GM19395 (cell line): ENCODE results near the gene EDARADD.
"Not testable (repeated sequence)": the region's sequence is repeated elsewhere in the genome, so short reads cannot be mapped to it uniquely, and the experiment has no call there.

Experiments
- ATAC-seq: cut with Tn5 transposase; IDR thresholded peaks from one replicate; pipeline ENCODE4 v1.9.1; 2021; ENCODE audit warnings: mild to moderate bottlenecking, moderate library complexity; ENCODE audit not compliant: unreplicated experiment

Gene EDARADD

GRCh38 chr1:236393681-236394481, at the start of gene EDARADD:
TSS of gene EDARADD (plus strand) at chr1:236394286. CDS start at chr1:236394445, 159 bp downstream.
- ATAC-seq: no peak

- no peak for ATAC-seq
These were observed 48.4 kb upstream of the EDARADD start for GRCh38 chr1:236345728-236346127.

DNA sequence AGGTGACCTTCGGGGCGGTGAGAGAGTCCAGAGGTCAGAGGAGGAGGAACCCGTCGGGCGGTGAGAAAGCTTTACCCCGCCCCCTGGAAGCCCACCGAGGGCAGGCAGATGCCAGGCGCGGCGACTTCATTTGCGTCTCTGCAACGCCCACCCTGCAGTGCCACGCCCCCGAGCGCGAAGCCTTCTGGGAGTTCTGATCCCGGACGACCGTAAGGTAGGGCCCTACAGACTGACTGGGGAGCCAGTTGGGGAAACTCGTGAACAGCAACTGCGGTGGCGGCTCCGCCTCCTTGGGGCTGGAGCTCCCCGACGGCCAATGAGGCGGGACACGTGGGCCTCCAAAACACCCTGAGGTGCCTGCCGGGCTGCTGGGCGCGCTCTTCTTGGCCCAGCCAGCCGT, 46.0 kb upstream of the EDARADD start:
- ATAC-seq: no peak

- no peak for ATAC-seq
These were observed 43.8 kb upstream of the EDARADD start for GRCh38 chr1:236350308-236350707.

- no peak for ATAC-seq
These were observed 42.1 kb upstream of the EDARADD start for GRCh38 chr1:236351875-236352573.

DNA sequence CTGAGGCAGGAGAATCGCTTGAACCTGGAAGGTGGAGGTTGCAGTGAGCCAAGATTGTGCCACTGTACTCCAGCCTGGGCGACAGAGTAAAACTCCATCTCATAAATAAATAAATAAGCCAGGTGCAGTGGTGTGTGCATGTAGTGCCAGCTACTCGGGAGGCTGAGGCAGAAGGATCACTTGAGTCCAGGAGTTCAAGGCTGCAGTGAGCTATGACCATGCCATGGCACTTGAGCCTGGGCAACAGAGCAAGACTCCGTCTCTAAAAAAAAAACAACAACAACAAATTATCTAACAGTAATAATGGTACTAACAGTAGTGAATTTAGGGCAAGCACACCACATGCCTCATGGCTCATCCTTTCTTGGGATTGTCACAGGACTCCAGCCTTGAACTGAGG, 41.3 kb upstream of the EDARADD start:
- ATAC-seq: not testable (repeated sequence)

- no peak for ATAC-seq
These were observed 40.3 kb upstream of the EDARADD start for GRCh38 chr1:236353813-236354212.

DNA sequence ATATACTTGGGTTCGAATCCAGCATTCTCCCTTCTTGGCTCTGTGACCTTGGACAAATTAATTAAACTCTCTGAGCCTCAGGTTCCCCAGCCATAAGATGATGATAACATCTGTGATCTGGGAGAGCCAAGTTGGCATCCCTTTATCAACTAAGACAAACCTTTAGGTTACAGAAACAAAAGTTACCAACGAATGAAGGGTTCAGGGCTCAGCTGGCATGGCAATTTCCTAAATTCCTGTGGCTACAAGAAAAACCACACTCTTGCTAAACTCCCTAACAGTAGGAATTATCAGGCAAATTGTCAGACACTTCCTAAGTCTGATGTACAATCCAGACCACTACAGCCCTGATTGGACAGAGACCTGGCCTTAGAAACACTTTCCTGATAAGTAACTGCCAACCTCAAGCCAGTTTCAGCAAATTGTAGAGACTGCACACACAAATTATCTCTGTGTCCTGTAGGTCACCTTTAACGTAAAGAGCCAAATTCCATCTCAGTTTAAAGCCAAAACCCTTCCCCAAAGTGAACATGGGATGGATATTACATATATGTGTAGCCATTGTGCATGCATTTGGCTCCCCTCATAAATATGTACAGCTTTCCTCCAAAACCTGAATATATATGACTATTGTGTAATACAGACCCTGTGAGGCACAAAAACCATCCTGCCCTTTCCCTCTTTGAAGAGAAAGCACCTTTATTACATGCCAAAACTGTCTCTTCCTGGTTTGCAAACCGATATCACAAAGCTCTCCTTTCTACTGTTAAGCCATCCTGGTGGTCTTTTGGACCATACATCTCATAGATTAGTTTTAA, 39.5 kb upstream of the EDARADD start:
- no peak for ATAC-seq

- ATAC-seq: no peak
These were observed 37.9 kb upstream of the EDARADD start for GRCh38 chr1:236356141-236356540.

DNA sequence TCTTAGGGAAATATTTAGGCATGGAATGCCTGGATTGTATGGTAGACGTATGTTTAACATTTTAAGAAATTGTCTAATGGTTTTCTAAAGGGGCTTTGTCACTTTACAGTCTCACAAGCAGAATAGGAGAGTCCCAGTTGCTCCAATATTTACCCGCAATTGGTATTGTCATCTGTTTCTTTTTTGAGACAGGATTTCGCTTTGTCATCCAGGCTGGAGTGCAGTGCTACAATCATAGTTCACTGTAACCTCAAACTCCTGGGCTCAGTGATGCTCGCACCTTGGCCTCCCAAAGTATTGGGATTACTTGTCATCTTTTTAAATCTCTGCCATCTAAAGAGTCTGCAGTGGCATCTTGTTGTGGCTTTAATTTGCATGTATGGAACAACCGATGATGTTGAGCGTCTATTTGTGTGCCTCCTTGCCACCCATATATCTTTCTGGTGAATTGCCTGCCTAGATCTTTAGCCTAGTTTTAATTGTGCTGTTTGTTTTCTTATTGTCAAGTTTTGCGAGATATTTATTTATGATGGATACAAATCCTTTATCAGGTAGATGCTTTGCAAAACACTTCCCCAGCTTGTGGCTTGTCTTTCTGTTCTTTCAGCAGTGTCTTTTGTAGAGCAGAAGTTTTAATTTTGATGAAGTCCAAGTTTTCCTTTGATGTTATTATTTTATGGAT, 32.0 kb upstream of the EDARADD start:
- ATAC-seq: no peak

- no peak for ATAC-seq
These were observed 30.8 kb upstream of the EDARADD start for GRCh38 chr1:236363237-236363636.

DNA sequence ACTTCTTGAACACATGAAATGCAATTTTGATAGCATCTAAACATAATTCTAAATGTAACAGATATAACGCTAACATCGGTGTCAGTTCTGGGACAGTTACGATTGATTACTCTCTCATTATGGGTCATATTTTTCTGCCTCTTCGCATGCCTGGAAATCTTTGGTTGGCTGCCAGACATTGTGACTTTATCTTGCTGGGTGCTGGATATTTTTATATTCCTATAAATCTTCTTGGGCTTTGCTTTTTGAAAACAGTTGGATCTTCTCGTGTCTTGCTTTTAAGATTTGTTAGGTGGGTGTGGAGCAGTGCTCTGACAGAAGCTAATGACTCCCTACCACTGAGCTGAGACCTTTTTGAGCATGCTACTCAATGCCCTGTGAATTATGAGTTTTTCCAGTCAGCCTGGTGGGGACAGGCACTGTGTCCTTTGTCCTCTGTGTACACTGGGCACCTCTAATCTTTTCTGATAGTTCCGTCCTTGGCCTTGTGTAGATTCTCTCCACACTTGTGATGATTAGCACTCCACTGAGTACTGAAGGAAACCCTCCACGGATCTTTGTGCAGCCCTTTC, 28.0 kb upstream of the EDARADD start:
- no peak for ATAC-seq

DNA sequence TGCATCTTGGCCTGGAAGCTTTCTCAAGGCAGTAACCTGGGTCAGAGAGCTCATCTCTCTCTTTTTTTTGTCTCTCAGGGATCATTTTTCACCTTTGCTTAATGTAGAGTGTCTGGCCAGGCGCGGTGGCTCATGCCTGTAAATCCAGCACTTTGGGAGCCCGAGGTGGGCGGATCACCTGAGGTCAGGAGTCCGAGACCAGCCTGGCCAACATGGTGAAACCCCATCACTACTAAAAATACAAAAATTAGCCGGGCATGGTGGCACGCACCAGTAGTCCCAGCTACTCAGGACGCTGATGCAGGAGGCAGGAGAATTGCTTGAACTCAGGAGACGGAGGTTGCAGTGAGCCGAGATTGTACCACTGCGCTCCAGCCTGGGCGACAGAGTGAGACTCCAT, 27.4 kb upstream of the EDARADD start:
- not testable (repeated sequence) for ATAC-seq

DNA sequence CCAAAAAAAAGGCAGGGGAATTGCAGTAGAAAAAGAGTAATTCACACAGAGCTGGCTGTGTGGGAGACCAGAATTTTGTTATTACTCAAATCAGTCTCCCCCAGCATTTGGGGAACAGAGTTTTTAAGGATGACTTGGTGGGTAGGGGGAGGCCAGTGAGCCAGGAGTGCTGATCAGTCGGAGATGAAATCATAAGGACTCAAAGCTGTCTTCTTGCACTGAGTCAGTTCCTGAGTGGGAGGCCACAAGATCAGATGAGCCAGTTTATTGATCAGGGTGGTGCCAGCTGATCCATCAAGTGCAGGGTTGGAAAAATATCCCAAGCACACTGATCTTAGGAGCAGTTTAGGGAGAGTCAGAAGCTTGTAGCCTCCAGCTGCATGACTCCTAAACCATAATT, 23.7 kb upstream of the EDARADD start:
- ATAC-seq: no peak

GRCh38 chr1:236371083-236371482, 23.0 kb upstream of the EDARADD start:
- ATAC-seq: no peak

DNA sequence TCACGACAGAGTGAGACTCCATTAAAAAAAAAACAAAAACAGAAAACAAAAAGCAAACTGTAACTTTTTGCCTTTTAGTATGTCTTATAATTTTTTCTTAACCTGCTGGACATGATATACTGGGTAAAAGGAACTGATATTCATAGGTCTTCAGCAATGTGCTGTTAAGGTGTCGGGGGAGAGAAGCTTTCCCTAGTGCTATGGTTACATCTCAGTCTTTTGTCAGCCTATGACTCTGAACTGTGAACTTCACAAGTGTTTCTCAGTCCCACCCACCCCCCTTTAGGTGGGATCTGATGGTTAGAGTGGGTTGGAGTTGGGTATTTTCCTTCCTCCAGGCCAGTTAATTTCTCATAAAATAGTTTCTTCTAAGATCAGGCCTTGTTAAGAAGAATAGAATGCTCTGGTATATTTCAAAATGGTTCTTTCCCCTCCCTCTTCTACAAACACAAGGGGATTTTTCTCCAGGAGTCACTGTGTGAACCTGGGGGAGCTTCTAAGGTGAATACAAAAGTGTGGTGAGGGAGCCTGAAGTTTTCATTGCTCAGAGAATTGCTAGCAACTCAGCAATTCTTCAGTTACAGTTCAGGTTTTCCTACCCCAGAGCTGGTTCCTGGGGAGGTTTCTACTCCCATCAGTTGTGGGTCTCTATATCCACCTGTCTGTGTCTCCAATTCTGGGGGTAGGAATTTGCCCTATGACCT, 16.1 kb upstream of the EDARADD start:
- ATAC-seq: no peak

GRCh38 chr1:236381565-236382158, 12.4 kb upstream of the EDARADD start:
- ATAC-seq: no peak

GRCh38 chr1:236388332-236388731, 5.8 kb upstream of the EDARADD start:
- no peak for ATAC-seq

DNA sequence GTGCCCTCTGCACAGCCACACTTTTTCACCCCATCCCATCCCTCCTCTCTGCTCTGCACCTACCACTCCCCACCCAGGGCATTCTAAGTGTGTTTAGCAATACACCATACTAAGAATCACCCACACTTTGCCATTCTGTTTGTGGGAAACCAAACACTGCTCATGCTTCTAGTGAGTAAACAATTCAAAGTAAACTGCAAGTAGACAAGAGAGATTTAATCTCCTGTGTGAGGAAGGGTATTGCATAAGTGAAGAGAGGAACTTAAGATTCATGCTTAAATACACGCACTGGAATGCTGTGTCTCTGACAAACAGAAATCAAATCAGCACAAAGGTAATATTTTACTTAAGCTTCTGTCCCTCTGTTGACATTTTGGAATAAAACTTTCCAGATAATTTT, 4.8 kb upstream of the EDARADD start:
- ATAC-seq: no peak

- no peak for ATAC-seq
These were observed 3.1 kb upstream of the EDARADD start for GRCh38 chr1:236391008-236391407.
